GM12878 (cell line): Measurements from ENCODE around the gene ZNF423.

Experiments used
- BRCA1 ChIP-seq: IDR thresholded peaks from 2 replicates; pipeline ENCODE4 v1.6.1; 2011; ENCODE audit warnings: low read depth, low read length, improper control_type of control experiment
- EGR1 ChIP-seq, 2 experiments: IDR thresholded peaks; 1 replicate in 1 of 2; 2 replicates in 1 of 2; pipeline ENCODE4 v1.6.1; 2011 to 2012; ENCODE audit warnings: low read depth in 2 of 2, low read length in 2 of 2, borderline replicate concordance in 1 of 2, mild to moderate bottlenecking in 1 of 2, moderate library complexity in 1 of 2
- GABPA ChIP-seq: IDR thresholded peaks from 2 replicates; pipeline ENCODE4 v1.6.1; 2014; ENCODE audit warnings: antibody characterized with exemption, low read depth, mild to moderate bottlenecking, inconsistent platforms
- PBX3 ChIP-seq: IDR thresholded peaks from 2 replicates; pipeline ENCODE4 v1.6.1; 2011; ENCODE audit warnings: mild to moderate bottlenecking, low read depth, low read length, moderate library complexity; ENCODE audit not compliant: insufficient replicate concordance
- POLR2AphosphoS5 ChIP-seq: IDR thresholded peaks from 2 replicates; pipeline ENCODE4 v1.6.1; 2011; ENCODE audit warnings: mild to moderate bottlenecking, low read length, inconsistent platforms
- SMAD1 ChIP-seq: fragments of 450-650 bp; IDR thresholded peaks from 2 replicates; pipeline ENCODE4 v1.6.1; 2018; ENCODE audit warnings: mild to moderate bottlenecking, low read depth; ENCODE audit not compliant: partially characterized antibody
- SUZ12 ChIP-seq: fragments of 200-600 bp; sonication (generic); IDR thresholded peaks from one replicate; pipeline ENCODE4 v1.6.1; 2018; ENCODE audit warnings: antibody characterized with exemption, mild to moderate bottlenecking; ENCODE audit not compliant: unreplicated experiment
- YY1 ChIP-seq: IDR thresholded peaks from 2 replicates; pipeline ENCODE4 v1.6.1; 2011; ENCODE audit warnings: low read depth, mild to moderate bottlenecking, low read length
- TF ChIP-seq, protein P1 (sequence below): fragments of 450-650 bp; IDR thresholded peaks from 2 replicates; pipeline ENCODE4 v1.6.1; 2017; ENCODE audit warnings: antibody characterized with exemption, mild to moderate bottlenecking, moderate library complexity
- TF ChIP-seq, protein P2 (sequence below), 3 experiments: IDR thresholded peaks in 2 of 3; conservative IDR thresholded peaks in 1 of 3; 2 replicates each; pipeline ENCODE4 v1.5.1; 2011; ENCODE audit warnings: low read depth in 3 of 3, low read length in 3 of 3, mild to moderate bottlenecking in 3 of 3, control low read depth in 2 of 3, moderate library complexity in 2 of 3, inconsistent platforms in 1 of 3, mixed read lengths in 1 of 3; ENCODE audit not compliant: control insufficient read depth in 2 of 3, insufficient read depth in 1 of 3; ENCODE audit errors: extremely low read depth in 1 of 3

DNA sequence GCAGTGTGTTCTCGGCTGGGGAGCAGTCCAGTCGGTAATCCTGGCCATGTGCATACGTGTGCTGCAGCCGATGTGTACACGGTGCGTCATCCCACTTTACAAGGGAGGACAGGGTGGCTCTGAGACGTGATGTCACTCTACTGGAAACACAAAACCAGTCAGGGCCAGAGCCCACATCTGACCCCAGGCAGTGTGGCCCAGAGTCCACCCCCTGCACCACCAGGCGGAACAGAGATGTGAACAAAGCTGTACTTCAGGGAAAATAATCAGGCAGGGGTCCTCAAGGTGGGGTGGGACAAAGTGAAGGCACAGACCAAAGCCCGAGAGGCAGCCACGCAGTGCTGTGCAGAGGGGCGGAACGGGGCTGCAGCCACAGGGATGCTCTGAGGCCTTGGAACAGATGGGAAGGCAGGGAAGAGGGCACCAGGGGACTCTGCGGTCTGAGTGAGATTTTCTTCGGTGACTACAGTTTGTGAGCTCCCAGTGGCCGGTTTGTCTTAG is 181.5 kb downstream of the ZNF423 start:
- TF ChIP-seq, protein P1, sequence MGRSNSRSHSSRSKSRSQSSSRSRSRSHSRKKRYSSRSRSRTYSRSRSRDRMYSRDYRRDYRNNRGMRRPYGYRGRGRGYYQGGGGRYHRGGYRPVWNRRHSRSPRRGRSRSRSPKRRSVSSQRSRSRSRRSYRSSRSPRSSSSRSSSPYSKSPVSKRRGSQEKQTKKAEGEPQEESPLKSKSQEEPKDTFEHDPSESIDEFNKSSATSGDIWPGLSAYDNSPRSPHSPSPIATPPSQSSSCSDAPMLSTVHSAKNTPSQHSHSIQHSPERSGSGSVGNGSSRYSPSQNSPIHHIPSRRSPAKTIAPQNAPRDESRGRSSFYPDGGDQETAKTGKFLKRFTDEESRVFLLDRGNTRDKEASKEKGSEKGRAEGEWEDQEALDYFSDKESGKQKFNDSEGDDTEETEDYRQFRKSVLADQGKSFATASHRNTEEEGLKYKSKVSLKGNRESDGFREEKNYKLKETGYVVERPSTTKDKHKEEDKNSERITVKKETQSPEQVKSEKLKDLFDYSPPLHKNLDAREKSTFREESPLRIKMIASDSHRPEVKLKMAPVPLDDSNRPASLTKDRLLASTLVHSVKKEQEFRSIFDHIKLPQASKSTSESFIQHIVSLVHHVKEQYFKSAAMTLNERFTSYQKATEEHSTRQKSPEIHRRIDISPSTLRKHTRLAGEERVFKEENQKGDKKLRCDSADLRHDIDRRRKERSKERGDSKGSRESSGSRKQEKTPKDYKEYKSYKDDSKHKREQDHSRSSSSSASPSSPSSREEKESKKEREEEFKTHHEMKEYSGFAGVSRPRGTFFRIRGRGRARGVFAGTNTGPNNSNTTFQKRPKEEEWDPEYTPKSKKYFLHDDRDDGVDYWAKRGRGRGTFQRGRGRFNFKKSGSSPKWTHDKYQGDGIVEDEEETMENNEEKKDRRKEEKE: no peak
- no peak for TF ChIP-seq SUZ12
- no peak for TF ChIP-seq SMAD1
- TF ChIP-seq EGR1 (IDR thresholded peaks at IDR 0.05; ENCODE audit: borderline replicate concordance in 1 of 2, low read depth in 2 of 2, low read length in 2 of 2): no peak
- no peak for TF ChIP-seq GABPA
- no peak for TF ChIP-seq PBX3
- TF ChIP-seq POLR2AphosphoS5: no peak
- no peak for TF ChIP-seq YY1
- TF ChIP-seq, protein P2, sequence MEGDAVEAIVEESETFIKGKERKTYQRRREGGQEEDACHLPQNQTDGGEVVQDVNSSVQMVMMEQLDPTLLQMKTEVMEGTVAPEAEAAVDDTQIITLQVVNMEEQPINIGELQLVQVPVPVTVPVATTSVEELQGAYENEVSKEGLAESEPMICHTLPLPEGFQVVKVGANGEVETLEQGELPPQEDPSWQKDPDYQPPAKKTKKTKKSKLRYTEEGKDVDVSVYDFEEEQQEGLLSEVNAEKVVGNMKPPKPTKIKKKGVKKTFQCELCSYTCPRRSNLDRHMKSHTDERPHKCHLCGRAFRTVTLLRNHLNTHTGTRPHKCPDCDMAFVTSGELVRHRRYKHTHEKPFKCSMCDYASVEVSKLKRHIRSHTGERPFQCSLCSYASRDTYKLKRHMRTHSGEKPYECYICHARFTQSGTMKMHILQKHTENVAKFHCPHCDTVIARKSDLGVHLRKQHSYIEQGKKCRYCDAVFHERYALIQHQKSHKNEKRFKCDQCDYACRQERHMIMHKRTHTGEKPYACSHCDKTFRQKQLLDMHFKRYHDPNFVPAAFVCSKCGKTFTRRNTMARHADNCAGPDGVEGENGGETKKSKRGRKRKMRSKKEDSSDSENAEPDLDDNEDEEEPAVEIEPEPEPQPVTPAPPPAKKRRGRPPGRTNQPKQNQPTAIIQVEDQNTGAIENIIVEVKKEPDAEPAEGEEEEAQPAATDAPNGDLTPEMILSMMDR (IDR thresholded peaks at IDR 0.05 in 2 of 3, conservative IDR thresholded peaks at IDR 0.05 in 1 of 3; ENCODE audit: control insufficient read depth in 2 of 3, extremely low read depth in 1 of 3, insufficient read depth in 1 of 3, low read depth in 3 of 3, low read length in 3 of 3): no peak
- TF ChIP-seq BRCA1: no peak
